NCI-H1694 treated with DMSO at 0.1 percent for 48 hours (cell line): ENCODE data around the gene IRS2.
"Not testable (repeated sequence)": the region's sequence is repeated elsewhere in the genome, so short reads cannot be mapped to it uniquely, and the experiment has no call there.

ENCODE experiments used
- DNase-seq: peaks from one replicate; lab custom pipeline; 2025; lab: John Stamatoyannopoulos, UW

Gene IRS2, protein sequence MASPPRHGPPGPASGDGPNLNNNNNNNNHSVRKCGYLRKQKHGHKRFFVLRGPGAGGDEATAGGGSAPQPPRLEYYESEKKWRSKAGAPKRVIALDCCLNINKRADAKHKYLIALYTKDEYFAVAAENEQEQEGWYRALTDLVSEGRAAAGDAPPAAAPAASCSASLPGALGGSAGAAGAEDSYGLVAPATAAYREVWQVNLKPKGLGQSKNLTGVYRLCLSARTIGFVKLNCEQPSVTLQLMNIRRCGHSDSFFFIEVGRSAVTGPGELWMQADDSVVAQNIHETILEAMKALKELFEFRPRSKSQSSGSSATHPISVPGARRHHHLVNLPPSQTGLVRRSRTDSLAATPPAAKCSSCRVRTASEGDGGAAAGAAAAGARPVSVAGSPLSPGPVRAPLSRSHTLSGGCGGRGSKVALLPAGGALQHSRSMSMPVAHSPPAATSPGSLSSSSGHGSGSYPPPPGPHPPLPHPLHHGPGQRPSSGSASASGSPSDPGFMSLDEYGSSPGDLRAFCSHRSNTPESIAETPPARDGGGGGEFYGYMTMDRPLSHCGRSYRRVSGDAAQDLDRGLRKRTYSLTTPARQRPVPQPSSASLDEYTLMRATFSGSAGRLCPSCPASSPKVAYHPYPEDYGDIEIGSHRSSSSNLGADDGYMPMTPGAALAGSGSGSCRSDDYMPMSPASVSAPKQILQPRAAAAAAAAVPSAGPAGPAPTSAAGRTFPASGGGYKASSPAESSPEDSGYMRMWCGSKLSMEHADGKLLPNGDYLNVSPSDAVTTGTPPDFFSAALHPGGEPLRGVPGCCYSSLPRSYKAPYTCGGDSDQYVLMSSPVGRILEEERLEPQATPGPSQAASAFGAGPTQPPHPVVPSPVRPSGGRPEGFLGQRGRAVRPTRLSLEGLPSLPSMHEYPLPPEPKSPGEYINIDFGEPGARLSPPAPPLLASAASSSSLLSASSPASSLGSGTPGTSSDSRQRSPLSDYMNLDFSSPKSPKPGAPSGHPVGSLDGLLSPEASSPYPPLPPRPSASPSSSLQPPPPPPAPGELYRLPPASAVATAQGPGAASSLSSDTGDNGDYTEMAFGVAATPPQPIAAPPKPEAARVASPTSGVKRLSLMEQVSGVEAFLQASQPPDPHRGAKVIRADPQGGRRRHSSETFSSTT (N-terminal part only)

DNA sequence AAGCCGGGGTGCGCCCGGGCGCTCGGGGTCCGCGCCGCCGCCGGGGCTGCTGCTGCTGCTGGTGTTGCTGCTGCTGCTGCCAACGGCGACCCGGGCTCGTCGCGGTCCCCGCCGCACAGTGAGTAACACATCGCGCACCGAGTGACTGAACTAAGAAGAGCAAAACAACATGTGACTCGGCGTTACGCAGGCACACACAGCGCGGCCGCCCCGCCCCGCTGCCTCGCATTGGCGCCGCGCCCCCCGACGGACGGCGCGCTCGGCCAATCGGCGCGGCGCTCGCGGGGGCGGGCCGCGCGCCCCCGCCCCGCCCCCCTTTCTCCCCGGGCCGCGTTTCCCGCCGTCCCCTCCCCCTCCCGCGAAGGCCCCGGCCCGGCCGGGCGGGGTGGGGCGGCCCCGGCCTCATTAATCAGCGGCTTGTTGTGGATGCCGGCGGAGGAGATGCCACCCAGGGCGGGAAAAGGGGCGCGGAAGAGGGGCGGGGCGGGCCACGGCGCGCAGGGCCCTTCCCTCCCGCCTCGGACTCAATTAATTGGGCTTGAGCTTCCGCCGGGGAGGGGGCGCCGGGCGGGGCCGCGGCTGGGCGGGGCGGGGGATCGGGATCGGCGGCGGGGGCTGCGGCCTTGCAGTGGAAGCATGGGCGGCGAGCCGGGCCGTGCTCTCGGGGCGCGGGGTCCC lies at the start of gene IRS2:
IRS2 (minus strand) TSS at position 127 of the 678 bp plus-strand sequence. CDS start 530 bp downstream, outside the sequence.
- DNase-seq, result peak; percentile 90

DNA sequence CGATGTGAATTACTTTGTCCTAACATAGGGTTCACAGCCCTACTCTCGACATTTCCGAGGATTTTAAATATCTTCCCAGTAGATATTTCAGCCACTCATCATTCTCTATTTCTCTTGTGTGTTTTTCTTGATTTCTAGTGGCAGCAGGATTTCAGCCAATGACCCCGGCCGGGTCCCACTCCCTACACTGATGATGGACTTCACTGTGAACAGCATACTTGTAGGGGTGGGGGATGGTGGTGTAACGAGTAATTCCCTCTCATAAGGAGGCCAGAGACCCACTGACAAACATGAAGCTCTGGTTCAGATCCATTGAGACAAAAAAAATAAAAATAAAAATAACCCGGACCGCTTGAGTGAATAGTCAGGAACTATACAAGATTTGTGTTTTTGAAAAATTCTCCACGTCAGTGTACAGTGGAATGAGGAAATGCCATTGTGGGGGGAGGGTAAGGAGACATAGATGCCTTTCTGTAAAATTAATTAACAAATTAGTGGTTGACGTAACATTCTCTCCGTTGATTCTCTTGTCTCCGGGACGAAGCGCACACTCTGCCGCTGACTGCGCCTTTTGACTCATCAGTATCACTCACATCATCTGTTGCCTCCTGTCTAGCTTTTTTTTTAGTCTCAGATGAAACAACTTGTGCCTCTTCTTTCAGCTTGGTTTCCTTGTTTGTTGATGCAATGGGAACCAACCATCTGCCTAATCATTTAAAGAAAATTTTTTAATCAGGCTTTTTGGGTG lies 48.8 kb upstream of the IRS2 start:
- no peak for DNase-seq

DNA sequence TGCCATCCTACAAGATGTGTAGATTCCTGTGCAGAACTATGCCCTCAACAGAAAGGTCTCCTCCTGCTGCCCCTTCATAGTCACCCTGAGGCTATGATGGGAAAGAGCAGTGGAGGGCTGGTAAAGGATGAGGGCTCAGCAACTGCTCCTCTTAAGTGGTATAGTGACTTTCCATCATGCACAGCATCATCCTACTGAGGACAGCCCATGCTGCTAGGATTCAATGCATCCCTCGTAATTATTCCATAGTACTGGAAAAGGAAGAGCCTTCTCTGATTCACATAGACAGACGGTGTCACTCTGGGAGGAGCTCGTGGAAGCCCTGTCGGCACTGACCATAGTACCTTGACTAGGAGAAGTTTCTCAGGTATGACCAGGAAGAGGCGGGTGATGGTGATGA lies 47.6 kb upstream of the IRS2 start:
- DNase-seq, result no peak

DNA sequence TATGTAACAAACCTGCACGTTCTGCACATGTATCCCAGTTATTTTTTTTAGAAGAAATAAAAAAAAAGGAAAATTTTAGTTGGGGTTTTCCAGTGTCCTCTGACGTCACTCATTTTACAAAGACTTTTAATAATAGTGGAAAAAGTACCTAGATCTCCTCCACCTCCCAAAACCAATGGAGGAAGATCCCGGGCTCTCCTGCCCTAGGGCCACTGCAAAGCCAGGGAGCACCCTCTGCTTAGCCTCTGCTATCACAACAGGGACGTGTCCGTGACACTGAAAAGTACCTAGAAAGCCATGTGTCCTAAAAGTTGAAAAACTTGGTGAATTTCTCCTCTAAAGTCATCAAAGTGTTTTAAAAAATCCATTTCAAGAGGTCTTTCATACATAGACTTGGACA lies 46.7 kb upstream of the IRS2 start:
- DNase-seq, result no peak

DNA sequence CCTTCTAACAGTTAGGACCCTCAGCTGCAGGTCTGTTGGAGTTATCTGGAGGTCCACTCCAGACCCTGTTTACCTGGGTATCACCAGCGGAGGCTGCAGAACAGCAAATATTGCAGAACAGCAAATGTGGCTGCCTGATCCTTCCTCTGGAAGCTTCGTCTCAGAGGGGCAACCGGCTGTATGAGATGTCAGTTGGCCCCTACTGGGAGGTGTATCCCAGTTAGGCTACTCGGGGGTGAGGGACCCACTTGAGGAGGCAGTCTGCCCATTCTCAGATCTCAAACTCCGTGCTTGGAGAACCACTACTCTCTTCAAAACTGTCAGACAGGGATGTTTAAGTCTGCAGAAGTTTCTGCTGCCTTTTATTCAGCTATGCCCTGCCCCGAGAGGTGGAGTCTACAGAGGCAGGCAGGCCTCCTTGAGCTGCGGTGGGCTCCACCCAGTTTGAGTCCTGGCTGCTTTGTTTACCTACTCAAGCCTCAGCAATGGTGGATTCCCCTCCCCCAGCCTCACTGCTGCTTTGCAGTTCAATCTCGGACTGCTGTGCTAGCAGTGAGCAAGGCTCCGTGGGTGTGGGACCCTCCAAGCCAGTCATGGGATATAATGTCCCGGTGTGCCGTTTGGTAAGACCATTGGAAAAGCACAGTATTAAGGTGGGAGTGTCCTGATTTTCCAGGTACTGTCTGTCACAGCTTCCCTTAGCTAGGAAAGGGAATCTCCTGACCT lies 42.4 kb upstream of the IRS2 start:
- DNase-seq, result not testable (repeated sequence)

DNA sequence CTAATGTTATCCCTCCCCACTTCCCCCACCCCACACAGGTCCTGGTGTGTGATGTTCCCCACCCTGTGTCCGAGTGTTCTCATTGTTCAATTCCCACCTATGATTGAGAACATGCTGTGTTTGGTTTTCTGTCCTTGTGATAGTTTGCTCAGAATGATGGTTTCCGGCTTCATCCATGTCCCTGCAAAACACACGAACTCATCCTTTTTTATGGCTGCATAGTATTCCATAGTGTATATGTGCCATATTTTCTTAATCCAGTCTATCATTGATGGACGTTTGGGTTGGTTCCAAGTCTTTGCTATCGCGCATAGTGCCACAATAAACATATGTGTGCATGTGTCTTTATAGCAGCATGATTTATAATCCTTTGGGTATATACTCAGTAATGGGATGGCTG lies 36.8 kb upstream of the IRS2 start:
- not testable (repeated sequence) for DNase-seq

DNA sequence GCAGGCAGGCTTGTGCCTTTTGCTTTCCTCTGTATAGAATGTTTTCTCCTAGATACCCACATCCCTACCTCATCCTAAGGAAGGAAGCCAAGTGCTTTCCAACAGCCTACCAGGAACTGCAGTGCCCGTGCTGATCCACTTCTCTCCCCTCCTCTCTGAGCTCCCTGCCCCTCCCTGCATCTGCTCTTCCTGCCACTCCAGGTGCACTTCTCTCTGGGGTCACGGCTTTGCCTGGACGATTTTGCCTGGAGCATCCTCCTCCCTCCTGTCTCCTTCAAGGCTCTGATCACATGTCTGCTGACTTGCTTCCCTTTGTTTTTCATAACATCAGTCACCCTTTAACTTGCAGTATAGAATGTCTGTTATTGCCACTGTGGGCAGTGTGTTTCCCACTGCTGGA lies 34.7 kb upstream of the IRS2 start:
- DNase-seq, result no peak

DNA sequence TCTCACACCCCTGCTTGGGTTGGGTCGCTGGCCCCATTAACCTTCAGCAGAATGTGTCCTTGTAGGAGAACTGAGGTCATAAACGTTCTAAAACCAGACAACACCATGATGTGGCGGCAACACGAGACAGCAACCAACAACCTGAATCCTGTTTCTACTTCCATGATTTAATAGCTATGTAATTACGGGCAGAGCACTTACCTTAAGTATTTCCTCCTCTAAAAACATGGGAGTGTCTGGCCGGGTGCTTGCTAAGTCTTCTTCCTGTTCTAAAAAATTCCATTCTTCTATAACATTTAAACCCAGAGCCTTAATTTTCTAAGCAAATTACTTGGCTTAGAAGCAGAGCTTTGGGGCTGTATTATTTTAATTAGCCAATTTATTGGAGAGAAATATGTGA lies 33.5 kb upstream of the IRS2 start:
- no peak for DNase-seq

DNA sequence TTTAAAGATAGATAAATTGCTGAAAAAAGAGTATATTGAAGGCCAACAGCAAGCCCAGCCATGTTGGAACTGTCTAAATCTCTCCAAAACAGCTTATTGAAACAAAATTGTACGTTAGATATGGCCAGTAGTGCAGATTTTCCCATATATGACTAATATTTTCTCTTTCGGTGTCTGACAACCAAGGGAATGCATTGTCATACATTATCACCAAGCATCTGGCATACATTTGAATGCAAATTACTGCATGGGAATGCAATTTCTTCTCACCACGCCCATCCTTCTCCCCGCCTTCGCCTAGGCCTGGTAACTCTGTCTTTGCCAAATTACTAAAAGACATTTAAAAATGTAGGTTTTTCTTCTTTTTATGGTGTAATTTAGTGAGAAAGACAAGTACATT lies 32.5 kb upstream of the IRS2 start:
- no peak for DNase-seq

DNA sequence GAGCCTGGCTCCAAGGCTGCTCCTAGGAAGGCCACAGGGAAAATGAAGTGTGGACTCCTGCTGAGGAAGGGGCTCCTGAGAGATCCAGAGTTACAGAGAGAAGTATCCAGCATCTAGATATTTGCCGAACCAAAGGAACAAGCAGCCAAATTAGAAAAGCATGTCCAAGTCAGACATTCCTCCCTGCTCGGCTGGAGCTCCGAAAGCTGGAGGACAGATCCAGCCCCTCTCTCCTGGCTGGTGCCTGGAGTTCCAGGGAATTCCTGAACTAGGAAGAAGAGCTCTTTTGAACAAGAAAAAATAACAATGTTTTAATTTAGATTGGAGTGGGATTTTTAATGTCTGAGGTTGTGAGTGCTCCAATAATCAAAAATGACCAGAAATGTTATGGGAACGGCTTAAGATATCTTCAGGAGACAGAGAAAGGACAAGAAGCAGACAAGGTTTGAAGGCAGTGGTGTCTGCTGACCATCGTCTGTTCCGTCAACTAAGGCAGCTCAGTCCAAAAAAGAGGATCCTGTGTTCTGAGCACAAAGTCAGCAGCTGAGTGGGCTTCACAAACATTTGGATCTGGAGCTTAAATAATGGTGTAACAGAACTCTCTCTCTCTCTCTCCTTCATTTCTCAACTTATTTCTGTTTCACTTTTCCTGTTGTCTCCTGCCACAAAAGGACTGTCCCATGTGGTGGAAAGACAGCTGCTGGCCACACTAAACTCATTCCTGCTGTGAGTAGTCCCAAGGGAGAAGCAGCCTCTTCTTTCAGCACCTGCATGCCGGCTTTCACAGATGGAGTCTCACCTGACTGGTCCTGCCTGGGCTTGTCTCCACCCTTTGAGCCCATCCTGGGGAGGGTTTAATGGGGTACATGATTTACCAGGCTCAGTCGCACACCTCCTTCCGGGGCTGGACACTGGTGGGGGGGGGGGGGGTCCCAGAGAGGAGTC lies 31.5 kb upstream of the IRS2 start:
- DNase-seq, result no peak

DNA sequence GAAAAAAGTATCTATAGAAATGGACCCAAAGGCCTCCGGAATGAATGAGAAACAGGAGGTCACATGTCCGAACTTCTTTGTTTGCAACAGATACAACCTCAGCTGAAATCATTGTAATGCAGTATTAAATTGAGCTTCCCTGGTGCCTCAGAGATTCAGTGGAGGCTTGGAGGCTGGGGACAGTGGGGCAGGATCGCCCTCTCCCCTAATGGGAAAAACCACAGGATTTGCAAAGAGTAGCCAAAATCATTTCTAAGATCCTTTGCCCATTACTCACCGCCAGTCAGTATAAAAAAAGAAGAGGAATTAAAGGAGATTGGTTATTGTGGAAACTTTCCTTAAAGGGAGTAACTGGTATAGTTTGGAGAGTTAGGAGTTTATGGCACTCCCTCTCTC lies 30.4 kb upstream of the IRS2 start:
- DNase-seq, result no peak

DNA sequence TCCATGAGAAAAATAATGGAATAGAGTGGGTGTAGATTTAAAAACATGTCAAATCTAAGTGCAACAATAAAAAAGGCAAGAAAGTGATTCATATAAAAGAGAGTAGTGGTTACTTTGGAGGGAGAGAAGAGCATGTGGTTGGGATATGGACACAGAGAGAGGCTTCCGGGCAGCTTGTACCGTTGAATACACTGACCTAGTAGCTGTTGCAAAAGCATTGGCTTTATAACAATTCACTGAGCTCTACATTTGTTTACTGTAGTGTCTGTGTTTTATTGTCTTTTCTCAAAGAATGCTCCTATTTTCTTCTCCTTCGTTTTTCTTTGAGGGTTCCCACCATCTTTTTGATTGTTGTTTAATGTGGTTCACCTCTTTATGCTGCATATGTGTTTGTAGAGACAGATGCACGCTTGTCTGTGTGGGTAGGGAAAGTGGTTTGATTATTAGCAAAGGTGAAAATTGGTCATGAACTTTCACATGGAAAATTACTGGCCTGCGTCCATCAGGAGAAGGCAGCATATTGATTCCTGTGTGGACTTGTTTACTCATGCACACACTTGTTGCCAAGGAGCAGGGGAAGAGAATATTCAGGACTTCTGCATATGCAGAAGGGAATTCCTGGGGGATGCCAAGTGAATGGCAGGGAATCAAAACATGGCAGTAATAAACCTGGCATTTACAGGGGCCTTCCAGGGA lies 29.9 kb upstream of the IRS2 start:
- DNase-seq, result no peak

DNA sequence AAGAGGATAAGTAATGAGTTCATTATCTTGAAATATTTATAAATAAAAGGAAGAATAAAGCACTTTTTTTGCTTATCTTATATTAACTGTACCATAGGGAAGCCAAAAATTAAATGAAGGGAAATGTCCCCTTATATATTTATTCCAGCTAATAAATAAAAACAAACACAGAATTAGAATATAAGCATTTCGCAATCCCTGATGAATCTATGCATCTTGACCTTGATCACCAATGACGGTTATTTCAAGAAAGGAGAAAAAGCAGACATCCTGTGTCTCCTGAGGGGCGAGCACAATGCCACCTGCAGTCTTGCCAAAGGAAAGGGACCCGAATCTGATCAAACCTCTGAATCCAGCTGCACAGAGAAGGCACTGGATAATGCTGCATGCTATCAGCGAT lies 29.3 kb upstream of the IRS2 start:
- no peak for DNase-seq

DNA sequence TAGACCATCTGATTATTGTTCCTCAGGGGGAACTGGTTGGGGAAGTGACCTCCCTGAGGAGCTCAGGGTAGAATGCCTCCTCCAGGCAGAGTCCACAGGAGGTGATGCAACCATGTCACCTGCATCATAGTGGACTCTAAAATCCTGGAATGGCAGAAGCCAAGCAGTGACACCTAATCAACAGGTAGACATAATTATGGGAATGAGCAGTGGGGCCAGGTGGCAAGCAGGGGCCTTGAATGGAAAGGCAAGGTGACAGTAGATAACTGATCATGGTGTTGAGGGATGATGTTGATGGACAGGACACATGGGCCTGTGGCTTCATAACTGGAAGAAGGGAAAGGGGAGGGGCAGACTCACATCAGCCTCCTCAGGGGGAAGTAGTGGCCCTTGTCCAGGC lies 27.3 kb upstream of the IRS2 start:
- DNase-seq, result no peak

DNA sequence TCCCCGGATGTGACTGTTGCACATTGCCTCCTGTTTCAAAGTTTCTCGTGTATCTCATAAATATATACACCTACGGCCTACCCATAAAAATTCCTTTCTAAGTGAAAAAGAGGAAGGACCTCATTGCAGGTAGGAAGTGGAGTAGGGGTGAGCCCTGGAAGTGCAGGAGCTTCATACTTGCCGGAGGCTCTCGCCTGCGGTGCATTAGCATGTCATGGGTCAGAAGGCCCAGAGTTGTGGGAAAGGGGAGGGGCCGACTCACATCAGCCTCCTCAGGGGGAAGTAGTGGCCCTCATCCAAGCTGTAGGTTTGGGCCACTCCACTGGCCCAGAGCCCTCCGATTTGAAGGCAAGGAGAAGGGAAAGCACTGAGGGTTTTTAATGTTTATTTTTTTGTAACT lies 26.0 kb upstream of the IRS2 start:
- DNase-seq, result no peak

DNA sequence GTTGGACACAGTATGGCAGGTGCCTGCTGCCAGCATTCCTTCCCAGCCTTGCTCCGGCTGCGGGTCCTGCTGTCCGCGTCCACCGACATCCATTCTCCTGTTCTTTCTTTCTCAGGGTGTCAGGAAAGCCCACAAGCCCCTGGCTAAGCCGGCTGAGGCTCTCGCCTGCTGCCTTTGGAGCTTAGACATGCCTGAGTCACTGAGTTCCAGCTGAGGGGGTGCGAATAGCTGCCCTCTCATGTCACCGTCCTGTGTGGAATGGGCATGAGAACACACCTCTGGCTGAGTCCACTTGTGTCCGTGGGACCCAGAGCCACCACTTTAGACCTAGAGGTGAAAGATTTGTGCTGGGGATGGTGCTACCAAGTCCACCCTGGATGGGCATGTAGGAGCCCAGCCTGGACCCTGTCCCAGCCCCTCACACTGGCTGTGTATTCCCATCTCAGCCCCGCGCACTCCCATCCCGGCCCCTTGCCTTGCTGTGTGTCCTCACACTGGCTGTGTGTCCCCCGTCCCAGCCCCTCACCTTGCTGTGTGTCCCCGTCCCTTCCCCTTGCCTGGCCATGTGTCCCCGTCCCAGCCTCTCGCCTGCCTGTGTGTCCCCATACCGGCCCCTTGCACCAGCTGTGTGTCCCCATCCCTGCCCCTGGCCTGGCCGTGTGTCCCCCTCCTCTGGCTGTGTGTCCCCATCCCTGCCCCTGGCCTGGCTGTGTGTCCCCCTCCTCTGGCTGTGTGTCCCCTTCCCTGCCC lies 24.6 kb upstream of the IRS2 start:
- DNase-seq, result no peak

DNA sequence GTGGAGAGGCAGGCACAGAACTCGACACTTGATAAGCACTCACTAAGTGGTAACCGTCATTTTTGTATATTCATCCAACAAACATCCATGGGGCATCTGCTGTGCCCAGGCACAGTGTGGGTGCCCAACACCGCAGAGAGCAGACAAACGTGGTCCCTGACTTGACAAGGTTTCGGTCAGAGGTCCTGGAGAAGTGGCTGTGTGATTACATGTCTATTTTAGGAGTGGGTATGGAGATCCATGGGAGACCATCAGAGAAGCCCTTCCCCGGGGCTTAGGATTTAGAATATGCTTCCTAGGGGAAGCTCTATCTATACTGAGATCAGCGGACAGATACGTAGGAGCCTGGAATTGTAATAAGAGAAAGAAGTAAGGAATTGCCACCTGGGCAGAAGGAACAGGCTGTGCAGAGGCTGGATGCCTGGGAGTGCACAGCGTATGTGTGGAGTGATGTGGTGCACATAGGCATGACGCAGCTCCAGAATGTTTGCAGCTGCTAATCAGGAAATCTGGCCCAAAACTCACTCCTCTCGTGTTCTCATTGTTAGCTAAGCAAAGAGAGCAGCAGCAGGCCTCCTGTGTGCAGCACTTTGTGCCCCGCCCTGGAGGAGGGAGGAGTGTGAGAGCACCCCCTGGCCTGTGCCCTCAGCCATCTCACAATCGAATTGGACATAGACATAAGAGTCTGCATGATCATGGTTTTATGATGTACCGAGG lies 23.0 kb upstream of the IRS2 start:
- no peak for DNase-seq
